Stimulated activated CD8-positive, alpha-beta memory T cell treated with anti-CD3 and anti-CD28 coated beads, Interleukin-4, amount 100 ng/mL, for 1 hour (primary cell): ENCODE measurements around the gene SLC16A2.
A peak's percentile ranks its signal among the peaks of the same experiment; 100 is the strongest.

Experiments used
- DNase-seq, 2 donors: peaks; one replicate each; pipeline ENCODE4 v3.0.0-alpha.2; 2020; ENCODE audit warnings: low read depth in 2 of 2, low spot score in 1 of 2

Gene SLC16A2

DNA sequence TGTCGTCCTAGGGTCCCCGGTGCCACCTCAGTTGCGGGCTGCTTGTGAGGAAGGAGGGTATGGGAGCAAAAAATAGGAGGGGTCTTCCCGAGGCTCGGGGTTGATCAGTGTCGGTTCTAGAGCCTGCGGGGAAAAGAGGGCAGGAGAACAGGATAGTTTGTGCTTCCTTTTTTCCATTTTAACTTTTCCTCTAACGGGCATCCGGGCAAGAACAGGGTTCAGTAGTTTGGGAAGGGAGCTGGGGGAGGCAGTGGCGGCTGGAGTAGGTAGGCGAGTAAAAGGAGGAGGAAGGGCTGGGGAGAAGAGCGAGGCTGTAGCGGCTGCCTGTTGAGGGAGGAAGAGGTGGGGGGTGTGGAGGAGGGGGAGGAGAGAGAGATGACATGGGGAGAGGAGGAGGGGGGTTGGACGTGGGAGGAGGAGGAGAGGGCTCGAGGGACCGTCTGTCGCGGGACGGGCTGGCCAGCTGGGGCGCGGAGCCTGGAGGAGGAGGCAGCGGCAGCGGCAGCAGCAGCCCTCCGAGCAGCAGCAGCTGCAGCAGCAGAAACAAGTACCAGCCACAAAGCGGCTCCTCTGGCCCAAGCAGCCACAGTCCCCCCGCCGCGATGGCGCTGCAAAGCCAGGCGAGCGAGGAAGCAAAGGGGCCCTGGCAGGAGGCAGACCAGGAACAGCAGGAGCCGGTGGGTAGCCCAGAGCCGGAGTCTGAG, at the start of gene SLC16A2:
TSS of gene SLC16A2 (plus strand) at position 458 of the 704 bp plus-strand sequence. CDS start at position 603, 145 bp downstream.
- no peak for DNase-seq

DNA sequence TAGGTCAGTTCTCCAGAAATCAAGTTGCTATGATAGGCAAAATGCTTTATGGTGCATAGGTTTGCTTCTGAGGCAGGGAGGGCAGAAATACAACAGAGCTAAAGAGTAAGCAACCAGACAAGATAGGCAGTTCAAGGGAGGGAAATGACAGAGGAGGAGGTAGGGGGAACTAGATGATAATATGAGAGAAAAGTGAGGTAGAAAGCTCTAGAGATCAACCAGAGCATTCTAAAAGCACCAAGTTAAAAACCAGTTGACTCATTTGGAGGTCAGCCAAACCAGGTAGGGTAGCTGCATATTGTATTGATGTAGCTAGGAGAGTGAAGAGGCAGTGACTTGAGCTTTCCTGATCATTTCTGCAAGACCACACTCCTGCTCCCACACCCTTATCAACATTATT, 49.0 kb upstream of the SLC16A2 start:
- DNase-seq: no peak

DNA sequence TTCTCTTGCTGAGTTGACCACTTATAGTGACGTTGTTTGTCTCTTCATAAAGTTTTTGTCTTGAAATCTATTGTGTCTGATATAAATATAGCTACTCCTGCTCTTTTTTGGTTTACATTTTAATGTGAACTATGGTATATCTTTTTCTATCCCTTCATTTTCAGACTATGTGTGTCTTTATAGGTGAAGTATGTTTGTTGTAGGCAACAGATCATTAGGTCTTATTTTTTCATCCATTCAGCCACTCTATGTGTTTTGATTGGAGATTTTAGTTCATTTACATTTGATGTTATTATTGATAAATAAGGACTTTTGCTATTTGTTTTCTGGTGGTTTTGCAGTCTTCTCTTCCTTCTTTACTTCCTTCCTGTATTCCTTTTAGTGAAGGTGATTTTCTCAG, 44.0 kb upstream of the SLC16A2 start:
- DNase-seq: no peak

DNA sequence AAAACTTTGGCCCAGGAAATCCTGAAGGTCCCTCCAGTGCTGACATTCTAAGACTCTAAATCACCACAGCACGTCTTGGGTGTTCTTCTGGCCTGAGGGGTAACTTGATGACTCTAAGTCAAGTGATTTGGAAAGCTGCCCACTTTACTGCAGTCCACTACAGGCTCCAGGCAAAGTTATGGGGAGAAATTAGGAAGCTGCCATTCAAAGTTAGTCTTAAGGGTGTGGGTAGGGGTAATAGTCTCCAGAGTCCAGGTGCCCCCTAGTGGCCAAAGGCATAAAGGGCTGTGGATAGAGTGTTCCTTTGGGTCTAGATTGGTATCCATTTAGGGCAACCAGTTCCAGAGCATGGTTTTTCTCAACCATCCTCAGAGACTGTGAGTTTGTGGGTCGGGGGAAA, 38.7 kb upstream of the SLC16A2 start:
- DNase-seq: peak; percentile 4 to 14

DNA sequence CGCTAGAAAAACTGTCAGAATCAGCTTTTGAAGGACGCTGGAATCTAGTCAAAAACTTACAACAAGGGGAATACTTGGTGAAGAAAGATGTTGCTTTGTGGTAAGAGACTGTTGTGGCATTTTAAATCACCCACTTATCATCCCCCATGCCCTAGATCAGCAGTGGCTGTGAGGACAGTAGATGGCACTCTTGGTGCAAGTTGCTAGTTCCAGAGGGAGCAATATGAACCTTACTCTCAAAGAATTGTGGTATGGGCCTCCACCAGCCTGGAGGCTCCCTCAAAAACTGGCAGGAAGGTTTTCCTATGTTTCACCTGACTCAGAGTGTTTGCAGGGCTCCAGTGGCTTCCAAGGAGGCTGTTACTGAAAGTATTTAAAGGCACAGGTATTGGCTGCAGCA, 37.7 kb upstream of the SLC16A2 start:
- DNase-seq: no peak

DNA sequence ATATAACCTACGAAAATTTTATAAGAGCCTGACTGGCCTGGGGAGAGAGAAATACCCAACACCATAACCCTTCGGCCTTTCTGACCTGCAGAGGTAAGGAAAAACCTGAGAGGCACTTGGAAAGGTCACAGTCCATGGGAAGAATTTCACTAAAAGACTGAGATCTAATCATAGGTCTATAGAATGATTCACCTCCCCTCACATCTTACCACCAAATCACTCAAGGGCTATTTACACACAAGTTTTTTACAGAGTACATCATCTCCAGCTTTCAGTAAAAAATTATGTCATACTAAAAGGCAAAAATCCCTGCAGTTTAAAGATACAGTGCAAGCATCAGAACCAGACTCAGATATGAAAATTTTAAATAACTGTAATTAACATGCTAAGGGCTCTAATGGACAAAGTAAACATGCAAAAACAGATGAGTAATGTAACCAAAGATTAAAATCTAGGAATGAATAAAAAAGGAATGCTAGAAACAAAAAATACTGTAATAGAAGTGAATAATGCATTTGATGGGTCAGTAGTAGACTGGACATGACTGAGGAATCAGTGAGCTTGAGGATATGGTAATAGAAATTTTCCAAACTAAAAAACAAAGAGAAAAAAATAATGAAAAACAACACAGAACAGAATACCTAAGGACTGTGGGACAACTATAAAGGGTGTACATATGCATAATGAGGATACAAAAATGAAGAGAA, 32.1 kb upstream of the SLC16A2 start:
- DNase-seq: no peak

DNA sequence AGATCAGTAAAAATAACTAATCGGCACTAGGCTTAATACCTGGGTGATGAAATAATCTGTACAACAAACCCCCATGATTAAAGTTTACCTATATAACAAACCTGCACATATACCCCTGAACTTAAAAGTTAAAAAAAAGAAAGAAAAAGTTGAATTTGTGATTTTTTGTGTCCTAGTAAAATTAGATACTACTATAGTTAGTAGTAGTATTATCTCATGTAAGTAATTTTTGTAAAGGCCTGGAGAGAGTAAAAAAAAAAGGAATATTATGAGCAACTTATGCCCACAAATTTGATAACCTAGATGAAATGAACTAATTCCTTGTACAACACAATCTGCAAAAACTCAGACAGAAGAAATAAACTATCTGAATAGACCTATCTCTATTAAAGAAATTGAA, 25.7 kb upstream of the SLC16A2 start:
- DNase-seq: no peak

DNA sequence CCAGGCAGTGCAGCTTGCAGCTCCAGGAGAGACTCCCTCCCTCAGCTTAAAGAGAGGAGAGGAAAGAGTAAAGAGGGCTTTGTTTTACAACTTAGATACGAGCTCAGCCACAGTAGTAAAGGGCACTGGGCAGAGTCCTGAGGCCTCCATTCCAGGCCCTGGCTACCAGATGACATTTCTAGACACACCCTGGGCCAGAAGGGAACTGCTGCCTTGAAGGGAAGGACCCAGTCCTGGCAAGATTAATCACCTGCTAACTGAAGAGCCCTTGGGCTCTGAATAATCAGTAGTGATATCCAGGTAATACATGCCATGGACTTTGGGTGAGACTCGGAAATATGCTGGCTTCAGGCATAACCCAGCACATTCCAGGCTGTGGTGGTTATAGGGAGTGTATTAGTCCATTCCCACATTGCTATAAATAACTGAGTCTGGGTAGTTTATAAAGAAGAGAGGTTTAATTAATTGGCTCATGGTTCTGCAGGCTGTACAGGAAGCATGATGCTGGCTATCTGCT, 15.3 kb upstream of the SLC16A2 start:
- DNase-seq: no peak

DNA sequence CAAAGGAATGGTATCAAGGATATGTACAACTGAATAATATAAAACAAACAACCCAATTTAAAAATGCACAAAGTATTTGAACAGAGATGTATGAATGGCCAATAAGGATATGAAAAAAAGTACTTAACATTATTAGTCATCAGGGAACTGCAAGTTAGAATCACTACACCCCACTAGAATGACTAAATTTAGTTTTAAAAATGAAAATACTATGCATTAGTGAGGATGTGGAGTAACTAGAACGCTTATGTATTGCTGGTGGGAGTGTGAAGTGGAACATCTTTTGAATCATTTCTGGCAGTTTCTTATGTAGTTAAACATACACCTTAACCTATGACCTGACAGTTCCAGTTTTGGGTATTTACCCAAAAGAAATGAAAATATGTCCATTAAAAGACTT, 13.0 kb upstream of the SLC16A2 start:
- no peak for DNase-seq

DNA sequence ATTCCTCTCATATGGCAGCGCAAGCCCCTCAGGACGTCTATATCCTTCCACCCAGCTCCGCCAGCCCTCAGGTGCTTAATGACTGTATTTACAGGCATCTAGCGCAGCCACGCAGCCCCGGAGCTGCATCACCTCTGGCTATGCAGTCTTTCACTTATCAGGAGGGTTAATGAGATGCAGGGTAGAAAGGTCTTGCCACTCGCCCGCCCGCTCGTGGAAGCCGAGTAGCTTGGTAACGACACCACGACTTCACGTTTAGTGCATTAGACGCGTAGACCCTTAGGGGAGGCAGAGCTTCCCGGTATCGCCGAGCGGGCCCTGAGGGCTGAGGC, 1.5 kb upstream of the SLC16A2 start:
- no peak for DNase-seq

DNA sequence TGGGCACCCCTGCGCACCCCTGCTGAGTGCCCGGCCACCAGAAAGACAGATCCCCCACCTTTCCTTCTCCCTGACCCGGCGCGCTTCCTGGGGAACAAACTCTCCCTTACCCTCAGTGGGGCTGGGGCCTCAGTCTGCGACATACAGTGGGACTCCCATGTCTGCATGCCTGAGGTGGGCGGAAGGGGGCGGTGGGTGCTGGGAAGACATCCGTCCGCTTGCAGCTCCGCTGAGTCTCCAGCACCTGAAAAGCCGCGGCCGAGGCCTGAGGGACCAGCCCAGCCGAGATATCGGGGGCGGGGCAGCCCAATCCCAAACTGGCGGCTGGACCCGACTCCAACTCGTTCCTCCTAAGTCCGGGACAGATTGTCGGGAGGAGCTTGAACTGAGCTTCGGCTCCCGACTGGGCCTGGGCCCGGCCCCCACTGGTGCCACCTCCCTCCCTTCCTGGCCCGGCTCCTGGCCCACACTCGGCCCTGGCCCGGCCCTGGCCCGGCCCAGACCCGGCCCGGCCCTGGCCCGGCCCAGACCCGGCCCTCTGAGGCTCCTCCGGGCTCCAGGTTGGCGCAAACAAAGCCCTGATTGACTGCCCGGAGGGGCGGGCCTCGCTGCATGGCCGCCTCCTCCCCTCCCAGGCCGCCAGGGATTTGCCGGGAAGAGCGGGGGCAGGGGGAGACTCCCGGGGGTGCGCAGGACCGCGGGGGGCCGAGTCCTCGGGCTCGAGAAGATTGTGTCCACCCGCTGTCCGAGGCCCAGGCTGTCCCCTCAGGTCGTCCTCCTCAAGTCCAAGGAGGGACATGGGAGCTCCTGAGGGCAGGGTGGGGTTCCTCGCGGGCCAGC, 877 bp upstream of the SLC16A2 start:
- DNase-seq: no peak

DNA sequence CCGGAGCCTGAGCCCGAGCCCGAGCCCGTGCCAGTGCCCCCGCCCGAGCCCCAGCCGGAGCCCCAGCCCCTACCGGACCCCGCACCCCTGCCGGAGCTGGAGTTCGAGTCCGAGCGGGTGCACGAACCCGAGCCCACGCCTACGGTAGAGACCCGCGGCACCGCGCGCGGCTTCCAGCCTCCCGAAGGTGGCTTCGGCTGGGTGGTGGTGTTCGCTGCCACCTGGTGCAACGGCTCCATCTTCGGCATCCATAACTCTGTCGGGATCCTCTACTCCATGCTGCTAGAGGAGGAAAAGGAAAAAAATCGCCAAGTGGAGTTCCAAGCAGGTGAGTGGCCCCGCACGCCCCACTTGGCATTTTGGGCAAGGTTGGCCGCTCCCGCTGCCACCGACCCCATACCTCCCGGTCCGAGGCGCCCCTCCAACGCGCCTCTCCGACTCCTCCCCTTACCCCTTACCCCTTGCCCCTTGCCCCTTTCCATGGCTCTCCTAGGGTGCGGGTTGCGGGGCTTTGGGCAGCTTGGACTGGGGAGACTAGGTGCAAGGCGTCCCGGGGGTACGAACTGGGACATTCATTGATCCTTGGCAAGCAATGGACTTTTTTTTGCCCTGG, 553 bp downstream of the SLC16A2 start:
- DNase-seq: no peak

DNA sequence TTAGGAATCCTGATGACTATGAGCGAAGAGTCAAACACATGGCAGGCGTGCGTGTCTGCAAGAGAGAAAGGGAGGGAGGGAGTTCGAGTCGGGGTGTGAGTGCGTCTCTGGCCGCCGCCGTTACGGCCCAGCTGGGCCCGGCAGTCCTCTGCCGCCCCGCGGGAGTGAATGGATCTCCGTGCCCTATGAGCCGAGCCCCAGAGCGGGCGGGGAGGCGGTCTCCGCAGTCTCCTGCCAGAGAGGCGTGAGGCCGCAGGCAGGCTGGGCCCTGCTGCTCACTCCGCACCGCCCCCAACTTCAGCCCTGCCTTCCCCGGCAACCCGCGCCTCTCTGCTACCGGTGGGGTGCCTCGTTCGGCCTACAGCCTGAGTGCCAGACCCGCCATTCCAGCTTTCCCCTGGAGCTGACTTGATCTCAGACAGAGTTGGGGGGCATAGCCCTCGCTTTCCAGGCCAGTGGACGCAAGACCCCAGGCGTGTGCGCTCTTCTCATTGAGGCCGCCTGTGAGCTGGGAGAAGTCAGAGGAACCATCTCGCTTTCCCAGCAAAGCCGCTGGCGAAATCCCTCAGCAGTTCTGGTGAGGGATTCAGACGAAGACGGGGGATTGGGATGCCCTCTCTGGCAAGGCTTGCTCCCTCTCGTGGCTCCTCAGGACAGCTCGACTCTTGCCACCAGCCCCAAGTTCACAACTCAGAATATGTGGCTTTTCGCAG, 1.4 kb downstream of the SLC16A2 start:
- no peak for DNase-seq

DNA sequence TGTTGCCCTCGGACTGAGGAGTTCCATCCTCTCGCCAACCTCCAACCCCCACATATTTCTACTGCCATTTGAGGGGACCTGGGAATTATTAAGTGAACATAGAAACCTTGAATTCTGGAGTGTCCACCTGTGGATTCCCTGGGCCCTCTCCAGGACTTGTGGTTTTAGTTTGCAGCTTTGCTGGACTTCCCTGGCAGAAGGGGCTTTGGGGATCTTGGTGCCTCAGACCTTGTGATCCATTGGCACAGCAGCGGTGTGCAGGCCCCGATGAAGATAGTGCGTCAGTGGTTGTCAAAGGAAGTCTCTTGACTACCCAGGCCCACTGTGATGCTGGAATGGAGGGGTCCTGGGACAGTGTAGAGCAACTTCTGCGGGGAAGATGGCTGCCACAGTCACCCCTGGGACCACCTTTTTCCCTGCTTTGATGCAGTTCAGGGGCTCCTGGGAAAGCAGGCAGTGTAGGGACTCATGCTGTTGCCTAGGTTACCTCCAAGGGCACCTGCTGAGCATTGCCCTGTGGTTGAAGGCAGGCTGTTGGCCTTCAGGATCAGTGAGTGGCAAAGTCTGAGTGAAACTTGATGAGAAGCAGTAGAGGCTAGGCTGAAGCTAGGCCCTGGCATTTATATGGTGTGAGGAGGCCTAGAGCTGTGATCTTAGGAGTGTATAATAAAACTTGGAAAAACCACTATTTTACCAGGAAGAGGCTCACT, 2.2 kb downstream of the SLC16A2 start:
- no peak for DNase-seq

DNA sequence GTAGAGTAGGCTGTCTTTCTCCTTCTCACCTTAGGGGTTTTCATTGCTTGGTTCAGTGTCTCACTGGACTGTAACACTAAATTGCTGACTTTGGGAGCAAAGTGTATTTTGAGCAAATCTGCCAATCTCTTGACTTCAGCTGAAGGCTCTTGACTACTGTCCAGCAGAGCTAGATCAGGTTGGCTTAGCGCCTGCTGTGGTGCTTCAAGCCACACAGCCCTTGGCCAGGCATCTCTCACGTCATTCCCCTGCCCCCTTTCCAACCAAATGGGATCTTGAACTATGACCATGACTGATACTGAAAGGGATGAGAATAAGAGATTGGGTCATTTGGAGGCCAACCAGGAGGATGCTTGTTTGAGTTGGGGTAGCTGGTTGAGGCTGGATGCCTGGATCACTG, 4.8 kb downstream of the SLC16A2 start:
- DNase-seq: no peak

DNA sequence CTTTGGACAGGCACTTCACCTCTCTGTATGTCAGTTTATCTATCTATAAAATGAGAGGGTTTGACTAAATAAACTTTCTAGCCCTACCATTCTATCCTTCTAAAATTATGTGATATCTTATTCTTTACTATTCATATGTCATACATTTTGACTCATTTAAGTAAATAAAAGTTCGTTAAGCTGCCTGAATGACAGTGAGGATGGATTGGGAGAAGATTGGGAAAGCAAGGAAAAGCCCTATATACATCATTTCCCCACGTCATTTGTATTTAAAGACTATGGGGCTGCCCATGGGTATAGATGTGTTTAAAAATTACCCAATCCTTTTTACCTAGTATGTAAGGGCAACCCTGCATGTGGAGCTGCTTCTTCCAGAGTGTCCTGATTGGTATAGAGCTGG, 5.3 kb downstream of the SLC16A2 start:
- DNase-seq: no peak

DNA sequence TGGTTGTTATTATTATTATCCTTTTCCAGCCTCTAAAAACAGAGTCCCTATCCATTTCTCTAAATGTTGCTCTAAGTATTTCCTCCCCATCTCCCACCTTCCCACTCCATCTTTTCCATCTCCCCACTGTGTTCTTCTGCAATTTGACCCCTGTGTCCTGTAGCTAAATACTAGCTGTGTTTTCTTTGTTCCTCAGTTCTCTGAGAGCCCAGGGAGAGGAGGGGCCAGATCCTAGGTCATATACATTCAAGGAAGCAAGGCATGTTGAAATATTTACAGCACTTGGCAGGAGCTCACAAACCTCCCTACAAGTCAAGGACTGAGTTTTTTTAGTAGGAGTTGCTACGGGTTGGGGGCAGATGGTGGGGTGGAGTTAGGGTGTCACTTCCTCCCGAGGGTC, 10.5 kb downstream of the SLC16A2 start:
- DNase-seq: no peak

DNA sequence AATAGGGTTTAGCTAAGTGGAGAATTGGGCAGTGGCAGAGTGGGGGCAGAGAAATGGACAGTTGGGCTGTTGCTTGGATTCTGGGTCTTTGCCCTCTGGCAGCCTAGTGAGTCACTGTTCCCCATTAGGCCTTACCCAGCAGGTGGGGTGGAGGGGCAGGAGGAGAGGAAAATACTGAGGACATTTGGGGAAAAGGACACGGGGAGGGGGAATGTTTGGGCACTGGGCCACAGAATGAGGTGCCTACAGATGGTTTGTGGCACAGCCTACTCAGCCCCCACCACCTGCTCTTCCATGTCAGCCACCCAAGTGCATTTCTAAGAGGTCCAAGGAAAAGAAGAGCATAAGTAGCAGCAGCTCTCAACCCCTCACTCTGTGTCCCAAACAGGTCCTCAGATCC, 13.0 kb downstream of the SLC16A2 start:
- no peak for DNase-seq

DNA sequence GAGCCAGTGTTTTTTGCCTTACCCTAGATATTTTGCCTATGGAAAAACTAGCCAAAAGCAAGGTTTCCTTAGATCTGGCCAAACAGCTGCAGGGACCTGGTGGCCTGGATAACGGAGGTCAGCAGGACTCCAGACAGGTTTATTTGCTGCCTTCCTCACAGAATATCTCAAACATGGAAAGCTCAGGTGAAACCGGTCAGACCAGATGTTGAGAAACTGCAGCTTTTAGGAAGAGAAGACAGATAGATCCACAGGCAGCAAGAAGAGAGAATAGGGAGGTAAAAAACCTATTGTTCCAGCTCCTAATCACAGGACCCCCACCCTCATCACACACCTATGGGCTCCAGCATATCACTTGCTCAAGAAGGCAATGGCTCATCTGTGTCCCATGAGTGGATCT, 16.2 kb downstream of the SLC16A2 start:
- no peak for DNase-seq

DNA sequence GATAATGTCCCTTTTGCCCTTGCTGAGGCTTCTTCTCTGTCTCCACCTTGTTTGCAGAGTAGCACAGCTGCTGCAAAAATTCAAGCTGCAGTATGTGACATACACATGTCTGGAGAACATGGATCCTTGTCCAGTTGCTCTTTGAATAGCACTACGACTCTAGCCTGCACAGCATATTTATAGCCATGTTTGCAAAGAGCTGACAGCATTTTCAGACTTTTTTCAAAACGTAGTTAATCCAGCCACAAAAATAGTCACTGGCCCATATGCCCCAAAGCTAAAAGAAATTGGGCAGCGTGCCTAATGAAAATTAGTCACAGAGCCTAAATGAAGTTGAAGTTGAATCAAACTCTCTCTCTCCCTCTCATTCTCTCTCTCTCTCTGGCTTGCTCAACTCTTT, 17.5 kb downstream of the SLC16A2 start:
- DNase-seq: no peak
